ENCODE results near the gene NANOS3.

The NANOS3 gene

DNA sequence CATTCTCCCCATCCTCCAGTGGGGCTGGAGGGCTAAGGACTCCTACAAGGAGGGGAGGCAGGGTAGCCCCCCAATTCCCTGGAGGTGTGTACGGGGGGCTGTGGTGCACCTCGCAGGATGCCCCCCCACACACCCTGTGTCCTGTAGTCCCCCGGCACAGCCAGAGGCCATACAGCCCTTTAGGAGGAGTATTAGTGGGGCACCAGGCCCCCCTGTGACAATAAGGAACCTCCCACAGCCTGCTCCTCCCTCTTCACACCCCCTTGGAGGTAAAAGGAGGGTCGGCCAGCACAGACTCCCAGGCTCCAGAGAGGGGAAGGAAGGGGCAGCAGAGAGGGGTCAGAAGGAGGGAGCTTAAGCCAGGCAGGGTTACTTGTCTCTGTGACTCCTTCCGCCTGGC is at the start of gene NANOS3:
Gene NANOS3 (plus strand): TSS at position 301 of the 400 bp plus-strand sequence. CDS start 115 bp downstream, outside the sequence.
- no peak for DNase-seq

GRCh38 chr19:13827656-13828055 is 49.3 kb upstream of the NANOS3 start:
- DNase-seq, result no peak

- no peak for DNase-seq
Measured at GRCh38 chr19:13830114-13830740, 46.7 kb upstream of the NANOS3 start.

- no peak for DNase-seq
Measured at GRCh38 chr19:13830741-13831536, 46.0 kb upstream of the NANOS3 start.

DNA sequence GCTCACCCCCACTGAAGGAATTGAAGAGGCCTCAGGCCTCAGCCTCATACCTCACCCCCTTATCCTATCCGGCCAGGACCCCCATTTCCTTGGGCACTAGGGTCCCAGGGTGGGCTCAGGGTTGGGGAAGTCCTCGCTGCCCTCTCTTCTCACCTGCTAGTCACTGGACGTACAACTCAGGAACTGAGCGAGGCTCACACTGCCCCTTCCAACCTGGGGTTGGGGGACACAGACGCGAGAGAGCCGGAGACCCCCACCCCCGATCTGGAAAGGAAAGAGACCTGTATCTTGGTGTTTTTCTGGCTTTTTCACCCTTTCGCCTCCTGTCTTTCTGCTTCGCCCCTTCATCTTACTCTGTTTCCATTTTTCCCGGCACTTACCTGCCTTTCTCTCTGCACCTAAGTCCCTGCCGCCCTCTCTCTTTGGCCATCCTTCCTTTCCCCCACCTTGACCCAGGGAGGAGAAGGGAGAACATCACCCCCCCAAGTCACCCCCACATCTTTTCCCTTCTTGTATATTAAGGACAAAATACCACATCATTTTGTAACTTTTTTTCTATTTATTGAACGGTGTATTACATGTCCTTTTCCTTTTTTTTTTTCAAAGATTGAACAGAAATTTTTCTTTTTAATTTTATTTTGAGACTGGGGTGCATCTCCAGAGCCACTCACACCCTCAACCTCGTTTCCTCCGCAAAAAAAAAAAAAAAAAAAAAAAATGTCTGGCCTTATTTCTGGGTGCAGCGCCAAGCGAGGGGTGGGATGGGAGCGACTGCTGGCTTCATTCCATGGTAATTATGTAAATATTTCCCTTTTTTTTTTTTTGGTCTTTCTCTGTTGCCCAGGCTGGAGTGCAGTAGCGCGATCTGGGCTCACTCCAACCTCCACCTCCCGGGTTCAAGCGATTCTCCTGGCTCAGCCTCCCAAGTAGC is 45.1 kb upstream of the NANOS3 start:
- DNase-seq, result no peak

- peak; percentile 97 for DNase-seq
Measured at GRCh38 chr19:13833330-13834243, 43.3 kb upstream of the NANOS3 start.

DNA sequence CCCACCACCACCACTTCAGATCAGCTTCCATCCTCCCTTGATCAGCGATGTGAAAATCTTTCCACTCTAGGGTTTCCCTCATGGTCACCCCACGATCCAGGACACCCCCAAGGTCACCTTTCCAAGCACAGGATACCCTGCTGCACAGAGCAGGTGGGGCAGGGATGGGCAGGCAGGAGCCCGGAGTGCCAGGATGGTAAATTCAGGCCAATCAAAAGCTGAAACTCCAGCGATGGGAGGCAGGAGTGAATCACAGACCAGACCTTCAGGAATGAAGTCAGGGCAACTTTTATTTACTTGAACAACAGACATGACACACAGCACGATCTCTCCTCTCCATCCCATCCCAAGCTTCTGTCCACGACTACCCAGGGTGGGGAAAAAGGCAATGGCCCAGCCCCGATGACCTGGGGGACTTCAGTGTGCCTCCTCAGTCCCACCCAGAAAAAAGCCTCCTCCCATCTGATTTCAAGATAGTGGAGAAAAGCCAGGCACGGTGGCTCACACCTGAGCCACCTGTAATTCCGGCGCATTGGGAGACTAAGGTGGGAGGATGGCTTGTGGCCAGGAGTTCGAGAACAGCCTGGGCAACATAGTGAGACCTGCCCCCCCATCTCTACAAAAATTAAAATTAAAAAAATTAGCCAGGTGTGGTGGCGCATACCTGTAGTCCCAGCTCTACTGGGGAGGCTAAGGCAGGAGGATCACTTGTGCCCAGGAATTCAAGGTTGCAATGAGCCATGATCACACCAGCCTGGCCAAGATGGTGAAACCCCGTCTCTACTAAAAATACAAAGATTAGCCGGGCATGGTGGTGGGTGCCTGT is 42.5 kb upstream of the NANOS3 start:
- DNase-seq, result no peak

GRCh38 chr19:13835791-13836723 is 40.9 kb upstream of the NANOS3 start:
- peak; percentile 62 for DNase-seq

GRCh38 chr19:13838435-13839129 is 38.4 kb upstream of the NANOS3 start:
- DNase-seq, result peak; percentile 61

DNA sequence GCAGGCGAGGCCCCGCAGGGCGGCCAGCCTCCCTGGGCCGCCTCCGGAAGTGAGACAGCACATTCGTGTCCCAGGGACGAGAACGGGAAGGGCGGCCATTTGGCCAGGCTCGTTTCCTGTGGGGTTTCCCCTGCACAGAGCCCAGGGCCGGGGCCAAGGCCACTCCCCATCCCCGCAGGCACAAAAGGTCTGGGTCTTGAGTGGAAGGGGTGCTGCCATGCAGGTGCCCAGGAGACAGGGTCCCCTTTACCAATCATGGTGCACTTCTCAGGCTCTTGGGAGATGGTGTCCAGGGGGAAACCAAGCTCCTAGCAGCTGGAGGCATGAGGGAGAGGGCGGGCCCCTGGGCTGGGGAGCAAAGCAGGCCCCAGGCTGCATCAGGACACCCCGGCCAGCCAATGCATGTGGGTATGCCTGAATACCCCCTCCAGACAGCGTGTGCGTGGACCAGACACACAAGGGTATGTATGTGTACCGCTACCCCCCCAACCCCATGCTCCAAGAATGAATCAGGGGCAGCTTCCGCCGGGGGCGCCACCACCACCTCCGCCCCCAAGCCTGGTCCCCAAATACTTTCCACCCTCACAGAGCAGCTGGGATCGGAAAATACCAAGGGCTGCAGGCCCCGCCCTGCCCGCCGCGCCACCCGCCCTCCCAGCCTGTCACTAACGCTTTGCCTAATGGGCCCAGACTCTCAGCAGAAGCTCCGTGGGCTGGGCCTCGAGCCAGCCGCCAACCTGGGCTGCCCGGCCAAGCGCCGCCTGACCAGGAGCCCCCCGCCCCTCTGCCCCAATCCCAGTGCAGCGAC is 37.6 kb upstream of the NANOS3 start:
- peak; percentile 95 for DNase-seq

- no peak for DNase-seq
Measured at GRCh38 chr19:13839938-13840304, 37.0 kb upstream of the NANOS3 start.

DNA sequence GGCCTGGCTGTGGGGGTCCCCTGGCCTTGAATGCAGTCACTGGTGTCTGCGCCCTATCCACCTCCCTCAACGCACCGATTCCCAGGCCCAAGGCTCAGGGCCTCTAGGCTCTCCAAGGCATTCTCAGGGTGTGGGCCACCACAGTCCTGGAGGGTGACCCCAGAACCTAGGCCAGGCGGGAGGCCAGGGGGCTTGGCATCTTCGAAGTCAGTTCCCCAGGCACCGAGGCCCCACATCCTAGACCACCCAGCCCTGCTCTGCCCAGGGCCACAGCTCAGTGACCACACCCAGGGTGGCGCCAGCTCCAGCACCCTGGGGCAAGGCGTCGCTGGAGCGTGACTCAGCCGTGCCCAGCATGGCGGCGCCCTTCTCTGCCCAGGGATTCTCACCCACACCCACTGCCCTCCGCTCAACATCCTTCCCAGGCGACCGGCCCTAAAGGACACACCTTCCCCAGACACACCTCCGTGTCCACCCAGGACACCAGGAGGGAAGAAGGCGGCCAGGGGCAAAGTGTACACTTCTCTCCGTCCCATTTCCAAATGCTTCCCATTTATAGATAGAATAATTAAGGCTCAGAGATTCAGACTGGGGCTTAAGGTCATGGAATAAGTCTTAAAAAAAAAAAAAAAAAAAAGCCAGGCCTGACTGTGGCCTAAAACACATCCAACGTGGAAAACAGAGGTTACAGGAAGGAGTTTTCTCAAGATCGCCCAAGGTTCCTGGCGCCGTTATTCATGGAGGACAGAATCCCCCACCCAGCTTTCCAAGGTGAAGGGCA is 36.4 kb upstream of the NANOS3 start:
- DNase-seq, result peak; percentile 79

GRCh38 chr19:13841086-13841961 is 35.6 kb upstream of the NANOS3 start:
- DNase-seq, result peak; percentile 82

DNA sequence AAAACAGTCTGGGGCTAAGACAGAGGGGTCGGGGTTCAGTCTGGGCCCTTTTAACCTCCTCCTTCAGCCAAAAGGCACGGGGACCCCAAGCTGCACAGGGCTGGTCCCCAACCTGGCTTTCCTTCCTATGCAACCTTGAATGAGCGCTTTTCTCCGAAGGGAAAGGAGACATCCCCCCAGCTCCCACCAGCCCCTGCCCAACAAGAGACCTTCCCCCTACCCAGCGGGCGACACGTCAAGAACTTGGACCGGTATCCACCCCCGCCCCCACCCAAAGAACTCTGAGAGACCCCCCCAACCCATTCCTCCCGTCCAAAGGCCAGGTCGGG is 35.0 kb upstream of the NANOS3 start:
- DNase-seq, result no peak

GRCh38 chr19:13842291-13843103 is 34.4 kb upstream of the NANOS3 start:
- DNase-seq, result peak; percentile 86
